ENCODE results near the gene DHX34.

DNA sequence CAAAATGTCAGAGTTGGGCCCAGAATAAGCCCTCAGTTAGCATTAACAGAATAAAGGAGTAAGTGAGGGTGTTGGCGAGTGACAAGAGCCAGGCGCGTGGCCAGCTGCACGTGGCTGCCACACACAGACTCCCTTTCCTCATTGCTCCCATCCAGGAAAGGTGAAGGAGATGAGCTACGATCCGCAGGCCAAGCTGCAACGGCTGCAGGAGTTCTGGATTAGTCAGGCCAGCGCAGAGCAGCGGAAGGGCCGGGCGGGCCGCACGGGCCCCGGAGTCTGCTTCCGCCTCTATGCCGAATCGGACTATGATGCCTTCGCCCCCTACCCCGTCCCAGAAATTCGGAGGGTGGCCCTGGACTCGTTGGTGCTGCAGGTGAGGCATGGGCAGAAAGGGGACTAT is 13.2 kb downstream of the DHX34 start:
- TF ChIP-seq, protein P1, sequence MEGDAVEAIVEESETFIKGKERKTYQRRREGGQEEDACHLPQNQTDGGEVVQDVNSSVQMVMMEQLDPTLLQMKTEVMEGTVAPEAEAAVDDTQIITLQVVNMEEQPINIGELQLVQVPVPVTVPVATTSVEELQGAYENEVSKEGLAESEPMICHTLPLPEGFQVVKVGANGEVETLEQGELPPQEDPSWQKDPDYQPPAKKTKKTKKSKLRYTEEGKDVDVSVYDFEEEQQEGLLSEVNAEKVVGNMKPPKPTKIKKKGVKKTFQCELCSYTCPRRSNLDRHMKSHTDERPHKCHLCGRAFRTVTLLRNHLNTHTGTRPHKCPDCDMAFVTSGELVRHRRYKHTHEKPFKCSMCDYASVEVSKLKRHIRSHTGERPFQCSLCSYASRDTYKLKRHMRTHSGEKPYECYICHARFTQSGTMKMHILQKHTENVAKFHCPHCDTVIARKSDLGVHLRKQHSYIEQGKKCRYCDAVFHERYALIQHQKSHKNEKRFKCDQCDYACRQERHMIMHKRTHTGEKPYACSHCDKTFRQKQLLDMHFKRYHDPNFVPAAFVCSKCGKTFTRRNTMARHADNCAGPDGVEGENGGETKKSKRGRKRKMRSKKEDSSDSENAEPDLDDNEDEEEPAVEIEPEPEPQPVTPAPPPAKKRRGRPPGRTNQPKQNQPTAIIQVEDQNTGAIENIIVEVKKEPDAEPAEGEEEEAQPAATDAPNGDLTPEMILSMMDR (conservative IDR thresholded peaks at IDR 0.05 in 1 of 2, IDR thresholded peaks at IDR 0.05 in 1 of 2; ENCODE audit: low read depth in 1 of 2, low read length in 2 of 2): no peak
- TF ChIP-seq EZH2 (IDR thresholded peaks at IDR 0.05; ENCODE audit: low read length, missing control alignments): no peak

Data from fibroblast of lung (primary cell).